ENCODE measurements around the gene RAPGEF2.
"Not testable (repeated sequence)": the region's sequence is repeated elsewhere in the genome, so short reads cannot be mapped to it uniquely, and the experiment has no call there.

DNA sequence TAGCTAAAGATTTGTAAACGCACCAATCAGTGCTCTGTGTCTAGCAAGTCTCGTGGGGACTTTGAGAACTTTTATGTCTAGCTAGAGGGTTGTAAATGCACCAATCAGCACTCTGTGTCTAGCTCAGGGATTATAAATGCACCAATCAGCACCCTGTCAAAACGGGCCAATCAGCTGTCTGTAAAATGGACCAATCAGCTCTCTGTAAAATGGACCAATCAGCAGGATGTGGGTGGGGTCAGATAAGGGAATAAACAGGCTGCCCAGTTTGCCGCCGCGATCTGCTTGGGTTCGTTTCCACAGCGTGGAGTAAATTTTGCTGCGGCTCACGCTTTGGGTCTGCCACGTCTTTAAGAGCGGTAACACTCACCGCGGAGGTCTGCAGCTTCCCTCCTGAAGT lies 148.7 kb downstream of the RAPGEF2 start:
- TF ChIP-seq, protein P1, sequence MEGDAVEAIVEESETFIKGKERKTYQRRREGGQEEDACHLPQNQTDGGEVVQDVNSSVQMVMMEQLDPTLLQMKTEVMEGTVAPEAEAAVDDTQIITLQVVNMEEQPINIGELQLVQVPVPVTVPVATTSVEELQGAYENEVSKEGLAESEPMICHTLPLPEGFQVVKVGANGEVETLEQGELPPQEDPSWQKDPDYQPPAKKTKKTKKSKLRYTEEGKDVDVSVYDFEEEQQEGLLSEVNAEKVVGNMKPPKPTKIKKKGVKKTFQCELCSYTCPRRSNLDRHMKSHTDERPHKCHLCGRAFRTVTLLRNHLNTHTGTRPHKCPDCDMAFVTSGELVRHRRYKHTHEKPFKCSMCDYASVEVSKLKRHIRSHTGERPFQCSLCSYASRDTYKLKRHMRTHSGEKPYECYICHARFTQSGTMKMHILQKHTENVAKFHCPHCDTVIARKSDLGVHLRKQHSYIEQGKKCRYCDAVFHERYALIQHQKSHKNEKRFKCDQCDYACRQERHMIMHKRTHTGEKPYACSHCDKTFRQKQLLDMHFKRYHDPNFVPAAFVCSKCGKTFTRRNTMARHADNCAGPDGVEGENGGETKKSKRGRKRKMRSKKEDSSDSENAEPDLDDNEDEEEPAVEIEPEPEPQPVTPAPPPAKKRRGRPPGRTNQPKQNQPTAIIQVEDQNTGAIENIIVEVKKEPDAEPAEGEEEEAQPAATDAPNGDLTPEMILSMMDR (IDR thresholded peaks at IDR 0.05): not testable (repeated sequence)
- TF ChIP-seq POLR2A (IDR thresholded peaks at IDR 0.05): not testable (repeated sequence)

Measured in thyroid gland (tissue), 4 donors.